H1 (cell line): Measurements from ENCODE around the gene LIN28B. TPM values are rescaled to one million over a fixed set of nuclear protein-coding genes. Genes with fewer than 3 reads are reported as not detected.

Source experiments
- CTCF ChIA-PET: fragments of 300-600 bp; sonication (Branson Sonifier 250); formaldehyde crosslinking; loops from one replicate; lab custom pipeline; 2021; ENCODE audit not compliant: partially characterized antibody; lab: Charles Lee
- POLR2A ChIA-PET: fragments of 300-600 bp; sonication (Branson Sonifier 250); formaldehyde crosslinking; loops from one replicate; lab custom pipeline; 2021; ENCODE audit warnings: inconsistent platforms; ENCODE audit not compliant: partially characterized antibody; lab: Charles Lee
- DNase-seq, 2 experiments: peaks; one replicate each; pipeline versions ENCODE4 v3.0.0 to v3.0.0-alpha.2; 2010 to 2022; ENCODE audit warnings: low spot score in 2 of 2, low read depth in 1 of 2, mixed read lengths in 1 of 2
- FAIRE-seq: peaks from 2 replicates; lab custom pipeline; 2011; peaks lifted over from hg19 to GRCh38; lab: Jason Lieb, UNC
- H2AFZ ChIP-seq: 2 replicates; pipeline ENCODE4 v1.8.1; 2012; ENCODE audit warnings: low read length, inconsistent platforms
- H2AK5ac ChIP-seq: 2 replicates; pipeline ENCODE4 v1.6.1; 2013; ENCODE audit warnings: low read depth, low read length
- H2BK120ac ChIP-seq: replicated peaks from 2 replicates; pipeline ENCODE3; 2013; ENCODE audit warnings: low read depth, low read length, inconsistent platforms
- H2BK12ac ChIP-seq: 2 replicates; pipeline ENCODE4 v1.6.1; 2013; ENCODE audit warnings: low read depth, low read length
- H2BK15ac ChIP-seq: 2 replicates; pipeline ENCODE4 v1.6.1; 2013; ENCODE audit warnings: low read length
- H2BK20ac ChIP-seq: 2 replicates; pipeline ENCODE4 v1.6.1; 2013; ENCODE audit warnings: low read length
- H2BK5ac ChIP-seq: 2 replicates; pipeline ENCODE4 v1.6.1; 2013; ENCODE audit warnings: low read depth, low read length
- H3K14ac ChIP-seq: 2 replicates; pipeline ENCODE4 v1.6.1; 2013; ENCODE audit warnings: inconsistent platforms; ENCODE audit not compliant: insufficient read length
- H3K18ac ChIP-seq: 2 replicates; pipeline ENCODE4 v1.6.1; 2013; ENCODE audit warnings: low read length; ENCODE audit errors: extremely low read depth
- H3K23ac ChIP-seq: 2 replicates; pipeline ENCODE4 v1.6.1; 2013; ENCODE audit warnings: inconsistent platforms; ENCODE audit not compliant: insufficient read length
- H3K23me2 ChIP-seq: 2 replicates; pipeline ENCODE4 v1.6.1; 2013; ENCODE audit warnings: low read depth, low read length
- H3K27ac ChIP-seq: 2 replicates; pipeline ENCODE4 v1.6.1; 2011; ENCODE audit warnings: low read depth, low read length, inconsistent platforms
- H3K27me3 ChIP-seq, 4 experiments: replicated peaks in 1 of 4; 1 replicate in 1 of 4; 2 replicates in 3 of 4; pipeline versions ENCODE4 v1.6.1 to v1.8.1; 2011 to 2013; ENCODE audit warnings: low read length in 3 of 4, mild to moderate bottlenecking in 3 of 4, inconsistent platforms in 2 of 4, mixed read lengths in 2 of 4, moderate library complexity in 1 of 4; ENCODE audit not compliant: control insufficient read depth in 3 of 4, insufficient read depth in 3 of 4; ENCODE audit errors: extremely low read depth in 1 of 4
- H3K36me3 ChIP-seq, 4 experiments: 2 replicates each; pipeline versions ENCODE4 v1.6.1 to v1.8.1; 2011 to 2013; ENCODE audit warnings: mild to moderate bottlenecking in 4 of 4, low read length in 3 of 4, moderate library complexity in 2 of 4, control low read depth in 1 of 4, inconsistent platforms in 1 of 4; ENCODE audit not compliant: insufficient read depth in 4 of 4, control insufficient read depth in 2 of 4
- H3K4ac ChIP-seq: replicated peaks from 2 replicates; pipeline ENCODE3; 2013; ENCODE audit warnings: low read length, low read depth, mixed read lengths, inconsistent platforms; ENCODE audit not compliant: insufficient read length
- H3K4me1 ChIP-seq, 4 experiments: replicated peaks in 1 of 4; 1 replicate in 1 of 4; 2 replicates in 3 of 4; pipeline versions ENCODE4 v1.6.1 to v1.8.1; 2011 to 2013; ENCODE audit warnings: low read length in 3 of 4, inconsistent platforms in 2 of 4, mixed read lengths in 1 of 4; ENCODE audit not compliant: insufficient read depth in 4 of 4, control insufficient read depth in 3 of 4
- H3K4me2 ChIP-seq, 2 experiments: 2 replicates each; pipeline versions ENCODE4 v1.6.1 to v1.8.1; 2011 to 2013; ENCODE audit warnings: low read depth in 2 of 2, low read length in 2 of 2, control low read depth in 1 of 2, inconsistent platforms in 1 of 2, mild to moderate bottlenecking in 1 of 2; ENCODE audit not compliant: insufficient read depth in 1 of 2
- H3K4me3 ChIP-seq, 4 experiments: fragments of 200-600, 300-600 bp in 1 of 4; sonication (generic), shearing (Covaris generic), sonication (Bioruptor Twin) in 1 of 4; 2 replicates each; pipeline versions ENCODE4 v1.5.1 to v1.8.1; 2011 to 2016; ENCODE audit warnings: low read length in 4 of 4, low read depth in 3 of 4, control low read depth in 2 of 4, inconsistent platforms in 2 of 4, mild to moderate bottlenecking in 2 of 4, mixed read lengths in 1 of 4, moderate library complexity in 1 of 4; ENCODE audit not compliant: insufficient read depth in 2 of 4; ENCODE audit errors: extremely low read depth in 1 of 4
- H3K56ac ChIP-seq: replicated peaks from 2 replicates; pipeline ENCODE3; 2013; ENCODE audit warnings: low read depth, mild to moderate bottlenecking, mixed read lengths, low read length, inconsistent platforms; ENCODE audit not compliant: insufficient read length
- H3K79me1 ChIP-seq: 2 replicates; pipeline ENCODE4 v1.6.1; 2013; ENCODE audit warnings: low read depth, low read length, control low read depth
- H3K79me2 ChIP-seq, 2 experiments: 2 replicates each; pipeline versions ENCODE4 v1.6.1 to v1.8.1; 2012 to 2013; ENCODE audit warnings: low read length in 2 of 2, mild to moderate bottlenecking in 2 of 2, inconsistent platforms in 1 of 2; ENCODE audit not compliant: insufficient read depth in 2 of 2, control insufficient read depth in 1 of 2
- H3K9ac ChIP-seq, 4 experiments: replicated peaks in 1 of 4; 1 replicate in 1 of 4; 2 replicates in 3 of 4; pipeline versions ENCODE4 v1.6.1 to v1.8.1; 2011 to 2013; ENCODE audit warnings: low read depth in 3 of 4, low read length in 3 of 4, control low read depth in 2 of 4, mild to moderate bottlenecking in 2 of 4, moderate library complexity in 2 of 4, inconsistent platforms in 1 of 4; ENCODE audit errors: extremely low read depth in 1 of 4
- H3K9me3 ChIP-seq, 2 experiments: 2 replicates each; pipeline versions ENCODE4 v1.6.1 to v1.8.1; 2012 to 2013; ENCODE audit warnings: mild to moderate bottlenecking in 2 of 2, moderate library complexity in 2 of 2, control low read depth in 1 of 2, inconsistent platforms in 1 of 2, low read depth in 1 of 2, low read length in 1 of 2, mixed read lengths in 1 of 2; ENCODE audit not compliant: insufficient read depth in 2 of 2
- H4K20me1 ChIP-seq, 2 experiments: replicated peaks in 1 of 2; 2 replicates each; pipeline versions ENCODE3 to v1.8.1; 2011 to 2013; ENCODE audit warnings: inconsistent platforms in 2 of 2, low read length in 2 of 2, mild to moderate bottlenecking in 1 of 2; ENCODE audit not compliant: insufficient read depth in 2 of 2, control insufficient read depth in 1 of 2
- H4K5ac ChIP-seq: 2 replicates; pipeline ENCODE4 v1.6.1; 2013; ENCODE audit warnings: low read length, low read depth, mixed read lengths, inconsistent platforms; ENCODE audit not compliant: insufficient read length
- H4K8ac ChIP-seq: 2 replicates; pipeline ENCODE4 v1.8.0; 2013; ENCODE audit warnings: mild to moderate bottlenecking, moderate library complexity, low read length, inconsistent platforms; ENCODE audit not compliant: insufficient read depth; ENCODE audit errors: extremely low read depth
- H4K91ac ChIP-seq: replicated peaks from 2 replicates; pipeline ENCODE3; 2013; ENCODE audit warnings: low read length, mixed read lengths, inconsistent platforms; ENCODE audit not compliant: insufficient read length
- CBX5 ChIP-seq: fragments of 300-800, 300-1000 bp; sonication (generic); IDR thresholded peaks from 2 replicates; pipeline ENCODE4 v1.7.1; 2016; ENCODE audit warnings: antibody characterized with exemption, low read length, low read depth
- CBX8 ChIP-seq: fragments of 300-800, 300-1000 bp; sonication (generic); IDR thresholded peaks from 2 replicates; pipeline ENCODE4 v1.7.1; 2016; ENCODE audit warnings: low read depth, low read length, borderline replicate concordance
- EGR1 ChIP-seq: IDR thresholded peaks from 2 replicates; pipeline ENCODE4 v1.6.1; 2011; ENCODE audit warnings: low read depth, low read length, borderline replicate concordance
- EP300 ChIP-seq, 2 experiments: IDR thresholded peaks; 1 replicate in 1 of 2; 2 replicates in 1 of 2; pipeline ENCODE4 v1.6.1; 2011 to 2012; ENCODE audit warnings: low read depth in 2 of 2, low read length in 2 of 2, mild to moderate bottlenecking in 2 of 2, borderline replicate concordance in 1 of 2, inconsistent platforms in 1 of 2, moderate library complexity in 1 of 2
- EZH2 ChIP-seq: fragments of 200-600 bp; sonication (generic); IDR thresholded peaks from 2 replicates; pipeline ENCODE4 v1.7.1; 2012; ENCODE audit warnings: low read depth, mild to moderate bottlenecking, moderate library complexity, low read length, inconsistent platforms; ENCODE audit not compliant: severe bottlenecking
- GABPA ChIP-seq: IDR thresholded peaks from 2 replicates; pipeline ENCODE4 v1.6.1; 2011; ENCODE audit warnings: mild to moderate bottlenecking, low read length, moderate library complexity, borderline replicate concordance; ENCODE audit not compliant: insufficient read depth
- GTF2F1 ChIP-seq: IDR thresholded peaks from 2 replicates; pipeline ENCODE4 v1.6.1; 2012; ENCODE audit warnings: low read depth, low read length, improper control_type of control experiment, borderline replicate concordance
- KDM1A ChIP-seq: fragments of 200-600, 300-600 bp; sonication (generic); IDR thresholded peaks from 2 replicates; pipeline ENCODE4 v1.7.1; 2016; ENCODE audit warnings: mild to moderate bottlenecking, low read length, borderline replicate concordance
- MAFK ChIP-seq: IDR thresholded peaks from 2 replicates; pipeline ENCODE4 v1.6.1; 2012; ENCODE audit warnings: low read depth, mild to moderate bottlenecking, improper control_type of control experiment, low read length
- RNF2 ChIP-seq: fragments of 200-900, 300-1000 bp; sonication (generic); IDR thresholded peaks from 2 replicates; pipeline ENCODE4 v1.7.1; 2016; ENCODE audit warnings: borderline replicate concordance, low read depth, mild to moderate bottlenecking, antibody characterized with exemption, low read length; ENCODE audit not compliant: poor library complexity, severe bottlenecking; ENCODE audit errors: missing control alignments
- SRF ChIP-seq: IDR thresholded peaks from 2 replicates; pipeline ENCODE4 v1.6.1; 2011; ENCODE audit warnings: mild to moderate bottlenecking, low read depth, low read length, moderate library complexity
- TEAD4 ChIP-seq: IDR thresholded peaks from 2 replicates; pipeline ENCODE4 v1.6.1; 2012; ENCODE audit warnings: low read depth, low read length, inconsistent platforms, mixed read lengths
- WGBS, 2 experiments: shearing (Covaris generic) in 1 of 2; methylation state at CpG; one replicate each; pipeline versions ENCODE4 v1.1.6 to v1.1.7; 2013 to 2015; ENCODE audit warnings: low lambda C conversion rate in 2 of 2, mixed read lengths in 2 of 2, inconsistent platforms in 1 of 2, low coverage in 1 of 2, missing lambda C conversion rate in 1 of 2; ENCODE audit not compliant: insufficient replicate concordance in 2 of 2, insufficient coverage in 1 of 2, insufficient read length in 1 of 2; ENCODE audit errors: extremely low coverage in 1 of 2, missing lambda C conversion rate in 1 of 2; 5-methylcytosine and 5-hydroxymethylcytosine counted together
- polyA plus RNA-seq, 7 experiments: library from polyadenylated mRNA; depleted of rRNA in 3 of 7; stranded (reverse) in 5 of 7; unstranded in 2 of 7; fragments of >200 nt in 5 of 7; fragments of 200-250 nt in 2 of 7; gene quantifications; 1 replicate in 5 of 7; 2 replicates in 1 of 7; 4 replicates in 1 of 7; pipeline versions ENCODE4 v1.2.1 to v1.2.3, GENCODE V29; 2011 to 2013; ENCODE audit warnings: missing spikeins in 2 of 7, mixed read lengths in 2 of 7
- total RNA-seq: library from RNA; stranded (reverse); fragmentation: NEBNext Ultra II Directional; extraction: Animal tissue kit (Norgen Biotek cat#: 25700); gene quantifications from 2 replicates; pipeline ENCODE4 v1.2.1, GENCODE V29; 2021
- TF ChIP-seq, protein P1 (sequence below): IDR thresholded peaks from 2 replicates; pipeline ENCODE4 v1.6.1; 2011; ENCODE audit warnings: low read depth, mild to moderate bottlenecking, low read length; ENCODE audit not compliant: insufficient read depth

LIN28B gene
- total and polyA plus RNA-seq, 2 of the 8 experiments (the other 6 are each of a cell fraction or from before 2014, with no cell fraction given), result 27.4 to 94.7 TPM

DNA sequence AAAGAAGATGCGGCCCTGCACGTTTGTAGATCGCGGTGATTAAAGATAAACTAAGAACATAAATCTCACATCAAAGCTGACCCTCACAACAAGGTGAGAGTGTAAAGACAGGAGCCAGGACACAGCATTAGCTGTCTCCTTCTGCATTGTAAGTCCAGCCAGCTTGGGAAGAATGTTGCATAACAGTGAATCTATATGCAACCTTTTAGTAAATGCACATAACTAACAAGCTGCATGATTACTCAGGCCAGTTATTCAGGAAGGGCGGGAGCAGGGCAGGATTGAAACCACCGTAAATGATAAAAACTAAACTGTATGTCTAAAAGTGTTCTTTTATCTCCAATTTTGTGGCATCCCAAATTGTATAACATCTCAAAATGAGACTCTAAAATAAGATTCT is 165.8 kb downstream of the LIN28B start:
- no peak for DNase-seq
- Histone ChIP-seq H4K8ac (no peak overlapping the region), H4K91ac (no peak overlapping the region), H2AFZ (no peak overlapping the region), H2AK5ac (no peak overlapping the region), H3K79me2 (no peaks in the 10 kb centered on the region), H3K4me1 (peaks cover 0 to 6% (median 0%) of the 10 kb centered on the region in 4 experiments; a peak in 1 of 7 replicates), H3K18ac (no peak overlapping the region), H3K14ac (no peak overlapping the region), H4K5ac (no peak overlapping the region), H3K9me3 (no peaks in the 10 kb centered on the region), H3K79me1 (no peaks in the 10 kb centered on the region), H3K4ac (no peak overlapping the region), H2BK12ac (no peak overlapping the region), H2BK5ac (no peak overlapping the region), H3K56ac (no peak overlapping the region), H2BK120ac (no peak overlapping the region), H3K9ac (no peak overlapping the region), H3K4me3 (no peak overlapping the region), H4K20me1 (no peaks in the 10 kb centered on the region), H3K23ac (no peak overlapping the region), H3K36me3 (no peaks in the 10 kb centered on the region; a peak in 1 of 8 replicates), H3K27ac (no peak overlapping the region), H3K27me3 (no peaks in the 10 kb centered on the region), H3K4me2 (no peak overlapping the region), H2BK20ac (no peak overlapping the region), H2BK15ac (no peak overlapping the region), H3K23me2 (no peaks in the 10 kb centered on the region; the same call in 1 of the 2 replicates)
- WGBS, 2 experiments, result 67% methylated on average over 4 of the region's 6 CpGs; no CpG with 5 or more reads in 1 of the 2 experiments
- no peak for FAIRE-seq
- ChIA-PET POLR2A (no interaction called here), CTCF (interaction anchor here (1.2 to 2.2 kb wide), 4 partner anchors 10 to 45 kb away, joined by 4 to 7 read pairs (median 6); no protein-coding TSS in a partner anchor)
- TF ChIP-seq EP300 (IDR thresholded peaks at IDR 0.05; ENCODE audit: borderline replicate concordance in 1 of 2, low read depth in 2 of 2, low read length in 2 of 2) (no peak), TEAD4 (no peak), KDM1A (no peak), EGR1 (no peak), GABPA (no peak), CBX5 (no peak), RNF2 (no peak), MAFK (no peak), EZH2 (no peak), CBX8 (no peak), GTF2F1 (no peak), SRF (no peak)
- TF ChIP-seq, protein P1, sequence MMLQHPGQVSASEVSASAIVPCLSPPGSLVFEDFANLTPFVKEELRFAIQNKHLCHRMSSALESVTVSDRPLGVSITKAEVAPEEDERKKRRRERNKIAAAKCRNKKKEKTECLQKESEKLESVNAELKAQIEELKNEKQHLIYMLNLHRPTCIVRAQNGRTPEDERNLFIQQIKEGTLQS, result no peak
